ENCODE results near the gene COX6B1.

GRCh38 chr19:35689836-35690235 lies 41.7 kb downstream of the COX6B1 start:
- no peak for TF ChIP-seq CTCF (IDR thresholded peaks at IDR 0.05)
- no peak for TF ChIP-seq POLR2A (IDR thresholded peaks at IDR 0.05)

Measured in heart left ventricle (tissue), 13 donors.